GM18867 (cell line): Measurements from ENCODE around the gene PRKG1.

ENCODE experiments used
- ATAC-seq: cut with Tn5 transposase; IDR thresholded peaks from one replicate; pipeline ENCODE4 v1.9.1; 2021; ENCODE audit warnings: mild to moderate bottlenecking, moderate library complexity; ENCODE audit not compliant: unreplicated experiment

PRKG1 gene

GRCh38 chr10:51215951-51216834, 141.9 kb downstream of the PRKG1 start:
- no peak for ATAC-seq

DNA sequence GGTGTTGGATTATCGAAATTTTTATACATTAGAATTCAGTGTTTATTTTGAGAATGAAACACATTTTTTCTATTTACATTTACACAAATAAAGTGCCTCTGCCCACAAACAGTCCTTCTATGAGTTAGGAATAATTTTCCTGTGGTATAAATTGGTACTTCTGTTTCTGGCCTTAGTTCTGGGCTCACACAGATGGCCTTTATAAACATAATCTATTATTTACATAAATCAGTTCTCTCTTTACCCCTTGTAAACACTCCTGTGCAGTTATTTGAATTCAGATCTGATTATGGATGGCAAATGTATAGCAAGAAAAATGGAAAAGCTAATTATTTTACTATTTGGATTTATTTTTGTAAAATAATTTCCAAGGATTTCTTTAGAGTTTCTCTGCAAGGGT, 143.2 kb downstream of the PRKG1 start:
- no peak for ATAC-seq

DNA sequence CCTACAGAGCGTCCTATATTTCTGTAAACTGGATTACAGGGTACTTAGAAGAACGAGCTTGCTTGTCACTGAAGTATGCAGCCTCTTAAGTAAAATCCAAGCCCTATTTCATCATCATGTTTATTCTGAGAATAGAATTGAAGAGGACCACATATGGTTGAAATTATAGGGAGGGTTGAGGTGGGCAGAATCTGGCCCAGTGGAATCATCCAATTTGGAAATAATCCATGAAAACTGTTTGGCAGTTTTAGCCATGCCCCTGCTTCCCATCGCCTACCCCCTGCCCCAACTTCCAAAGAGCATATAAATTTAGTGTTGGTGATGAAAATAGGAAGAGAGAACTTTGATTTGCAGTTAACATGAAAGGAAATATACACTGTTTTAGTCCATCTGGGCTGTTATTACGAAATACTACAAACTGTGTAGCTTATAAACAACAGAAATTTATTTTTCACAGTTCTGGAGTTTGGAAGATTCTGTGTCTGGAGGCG, 150.4 kb downstream of the PRKG1 start:
- ATAC-seq, result no peak

- no peak for ATAC-seq
These were observed 153.8 kb downstream of the PRKG1 start for GRCh38 chr10:51227897-51228713.

- ATAC-seq, result no peak
These were observed 154.4 kb downstream of the PRKG1 start for GRCh38 chr10:51228714-51229100.

DNA sequence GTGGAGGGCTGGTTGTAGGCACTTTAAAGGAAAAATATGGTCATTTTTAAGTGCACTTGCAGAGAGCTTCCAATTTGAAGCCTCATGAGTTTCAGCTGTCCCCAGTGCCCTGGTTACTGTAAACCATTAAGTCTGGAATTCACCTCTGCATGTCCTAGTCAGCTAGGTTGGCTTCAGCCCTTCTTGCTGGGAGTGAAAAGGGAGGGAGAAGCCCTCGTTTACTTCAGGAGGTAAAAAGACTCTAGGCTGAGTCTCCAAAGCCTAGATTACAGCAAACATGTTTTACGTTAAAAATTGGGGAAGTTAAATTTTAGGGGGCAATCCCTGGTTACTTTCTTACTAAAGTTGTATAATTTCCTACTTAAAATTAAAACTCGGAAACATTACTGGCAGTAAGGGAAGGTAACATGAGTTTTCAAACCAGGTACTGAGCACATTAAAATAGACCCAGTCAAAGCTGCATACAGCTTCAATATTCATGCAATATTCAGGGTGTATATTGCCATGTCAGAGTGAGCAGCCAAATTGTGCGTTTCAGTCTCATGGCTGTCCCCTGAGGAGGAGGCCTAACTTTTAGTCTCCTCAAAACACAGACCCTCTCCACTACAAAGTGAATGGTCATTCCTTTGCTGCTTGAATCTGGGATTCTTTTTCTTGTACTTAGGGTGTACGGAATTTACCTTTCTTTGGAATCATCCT, 156.7 kb downstream of the PRKG1 start:
- ATAC-seq, result no peak

DNA sequence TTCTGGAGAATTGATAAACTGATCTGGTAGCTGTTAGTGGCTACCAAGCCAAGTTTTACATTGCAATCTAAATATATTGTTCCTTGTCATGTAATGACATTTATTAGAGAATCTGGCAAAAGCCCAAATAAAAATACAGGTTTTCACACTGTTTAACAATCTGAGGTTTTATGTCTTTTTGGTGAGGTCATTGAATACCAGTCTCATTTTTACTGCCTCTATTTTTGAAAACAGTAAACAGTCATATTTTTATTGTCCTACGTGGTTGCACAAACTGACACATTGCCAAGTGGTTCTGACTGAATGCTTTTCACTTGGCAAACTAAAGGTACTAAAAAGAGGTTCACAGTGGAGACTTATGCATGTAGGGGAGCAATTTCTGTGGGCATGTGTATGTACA, 157.5 kb downstream of the PRKG1 start:
- ATAC-seq, result no peak

- ATAC-seq, result no peak
These were observed 159.2 kb downstream of the PRKG1 start for GRCh38 chr10:51233337-51234100.

GRCh38 chr10:51235865-51236264, 161.6 kb downstream of the PRKG1 start:
- ATAC-seq, result no peak

DNA sequence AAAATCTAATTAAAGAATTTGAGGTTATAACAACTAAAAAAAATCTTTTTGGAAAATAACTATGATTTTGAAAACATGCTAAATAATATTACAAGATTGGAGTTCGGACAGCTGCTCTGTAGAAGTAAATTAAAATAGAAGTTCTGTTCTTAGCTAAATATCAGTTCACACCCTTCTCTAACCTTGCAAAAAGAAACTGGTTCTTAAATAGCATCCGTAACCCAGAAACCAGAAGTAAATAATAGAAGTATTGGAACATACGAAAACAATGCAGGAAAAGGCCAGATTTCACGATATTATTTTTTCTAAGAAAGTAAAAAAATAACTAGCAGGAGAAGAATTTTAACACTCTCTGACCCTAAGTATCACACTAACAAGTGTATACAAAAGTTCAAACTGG, 164.7 kb downstream of the PRKG1 start:
- no peak for ATAC-seq

DNA sequence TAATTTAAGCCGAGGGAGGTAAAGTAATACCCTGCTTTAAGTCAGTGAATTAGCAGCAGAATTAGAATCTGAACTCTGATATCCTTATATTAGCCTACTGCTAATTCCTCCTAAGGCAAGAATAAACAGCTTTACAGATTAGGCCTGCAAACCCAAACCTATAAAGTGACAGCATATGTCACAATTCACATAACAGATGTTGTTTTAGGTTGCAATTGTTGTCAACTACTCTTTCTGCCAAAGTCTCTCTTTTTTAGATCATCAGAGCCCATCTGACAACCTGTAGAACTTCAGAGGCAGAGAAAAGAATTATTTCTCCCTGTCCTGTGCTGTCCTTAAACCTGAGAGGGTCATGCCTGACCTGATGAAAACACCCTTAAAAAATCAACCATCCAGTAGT, 167.2 kb downstream of the PRKG1 start:
- ATAC-seq, result no peak

DNA sequence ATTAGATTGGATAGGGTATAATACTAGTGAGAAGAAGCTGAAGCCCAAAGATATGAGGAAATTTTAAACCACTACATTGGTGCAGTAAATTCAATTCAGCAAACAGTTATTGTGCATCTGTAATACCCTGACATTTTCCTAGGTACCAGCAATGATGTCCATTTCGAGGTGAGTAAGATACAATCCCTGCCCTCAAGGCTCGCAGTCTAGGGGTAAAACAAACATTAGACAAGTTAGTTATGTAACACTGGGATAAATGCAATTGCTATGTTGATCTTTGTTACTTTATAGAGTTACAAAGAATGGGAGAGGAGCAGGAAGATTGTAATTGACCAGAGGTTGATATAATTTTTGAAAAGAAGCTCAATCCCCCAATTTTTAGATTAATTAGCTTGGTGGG, 168.1 kb downstream of the PRKG1 start:
- no peak for ATAC-seq

GRCh38 chr10:51244309-51244708, 170.0 kb downstream of the PRKG1 start:
- no peak for ATAC-seq

- no peak for ATAC-seq
These were observed 170.6 kb downstream of the PRKG1 start for GRCh38 chr10:51244748-51245490.

DNA sequence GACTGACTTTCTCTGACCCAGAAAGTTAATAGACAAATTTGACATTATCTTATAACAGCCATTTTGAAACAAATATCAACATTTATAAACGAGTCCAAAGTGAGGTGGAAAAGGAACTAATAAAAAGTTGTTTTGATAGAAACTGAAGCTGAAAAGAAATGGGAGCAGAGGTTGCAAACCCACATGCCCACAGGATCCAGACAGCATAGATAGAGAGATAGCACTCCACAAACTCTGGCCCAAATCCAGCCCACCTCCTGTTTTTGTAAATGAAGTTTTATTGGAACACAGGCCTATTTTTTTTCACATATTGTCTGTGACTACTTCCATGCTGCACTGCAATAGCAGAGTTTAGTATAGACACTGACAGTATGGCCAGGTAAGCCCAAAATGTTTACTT, 171.9 kb downstream of the PRKG1 start:
- ATAC-seq, result no peak

DNA sequence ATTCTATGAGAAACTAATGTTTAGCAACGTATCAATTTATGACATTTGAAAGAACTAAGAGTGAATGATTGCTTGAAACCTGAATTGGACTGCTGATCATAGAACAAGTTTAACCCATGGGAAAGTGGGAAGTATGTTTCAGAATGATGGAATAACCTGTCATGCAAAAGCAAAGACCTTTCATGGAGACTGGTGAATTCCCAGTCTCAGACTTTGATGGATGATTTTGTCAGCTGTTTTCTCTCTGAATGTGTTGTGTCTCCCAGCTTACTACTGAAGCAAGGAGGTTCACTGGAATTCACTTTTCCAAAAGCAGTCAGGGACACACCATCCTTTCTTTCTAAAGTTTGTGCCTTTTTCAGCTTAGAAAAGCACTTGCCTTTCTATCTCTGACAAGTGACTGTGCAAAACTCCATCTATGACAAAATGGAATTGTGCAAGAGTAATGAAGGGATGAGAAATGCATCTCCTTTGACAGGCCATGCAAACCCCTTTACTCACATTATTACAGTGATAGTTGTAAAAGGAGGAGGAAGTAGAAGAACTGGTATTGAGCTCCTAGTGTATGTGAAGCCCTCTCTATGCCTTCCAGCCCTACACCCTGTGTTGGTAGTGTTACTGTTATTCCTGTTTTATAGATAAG, 176.1 kb downstream of the PRKG1 start:
- no peak for ATAC-seq

DNA sequence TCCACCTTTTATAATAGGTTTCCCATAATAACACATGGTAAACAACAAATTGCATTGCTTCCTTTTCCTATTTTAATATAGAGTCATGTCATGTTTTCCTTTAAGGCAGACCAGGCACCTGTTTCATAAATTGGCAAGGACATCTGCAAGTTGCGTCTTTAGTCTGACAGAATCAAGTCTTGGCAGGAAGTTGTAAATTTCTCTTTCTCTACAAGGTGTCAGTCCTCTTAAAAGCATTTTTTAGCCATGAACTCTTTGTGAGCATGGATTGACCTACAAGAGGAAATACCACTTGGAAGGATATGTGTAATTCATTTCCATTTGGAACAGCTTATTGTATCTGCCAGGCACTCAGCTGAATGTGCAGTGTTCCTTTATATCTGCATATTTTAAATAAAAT, 176.8 kb downstream of the PRKG1 start:
- no peak for ATAC-seq

DNA sequence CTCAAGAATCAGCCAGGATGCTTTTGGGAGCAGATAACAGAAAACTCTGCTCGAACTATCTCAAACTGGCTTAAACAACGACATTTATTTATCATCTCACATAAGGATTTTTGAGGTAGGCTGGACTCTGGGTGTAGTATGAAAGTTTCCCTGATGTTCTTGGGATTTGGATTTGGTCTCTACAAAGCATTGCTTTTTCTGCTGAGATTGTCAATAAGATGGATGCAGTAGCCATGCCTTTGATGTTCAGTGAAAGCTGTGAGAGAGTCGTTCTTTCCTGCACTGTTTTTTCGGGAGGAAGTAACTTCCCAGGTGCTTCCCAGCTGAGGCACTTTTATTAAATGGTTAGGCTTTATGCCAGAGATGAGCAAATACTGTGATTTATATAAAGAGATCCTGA, 181.1 kb downstream of the PRKG1 start:
- no peak for ATAC-seq

- ATAC-seq, result no peak
These were observed 183.4 kb downstream of the PRKG1 start for GRCh38 chr10:51257511-51258248.
